LoVo (cell line): Measurements from ENCODE around the gene ABLIM1.
A peak's percentile ranks its signal among the peaks of the same experiment; 100 is the strongest.

Experiments used
- DNase-seq: peaks from one replicate; pipeline ENCODE4 v3.0.0-alpha.2; 2016; ENCODE audit warnings: low spot score

ABLIM1 gene

DNA sequence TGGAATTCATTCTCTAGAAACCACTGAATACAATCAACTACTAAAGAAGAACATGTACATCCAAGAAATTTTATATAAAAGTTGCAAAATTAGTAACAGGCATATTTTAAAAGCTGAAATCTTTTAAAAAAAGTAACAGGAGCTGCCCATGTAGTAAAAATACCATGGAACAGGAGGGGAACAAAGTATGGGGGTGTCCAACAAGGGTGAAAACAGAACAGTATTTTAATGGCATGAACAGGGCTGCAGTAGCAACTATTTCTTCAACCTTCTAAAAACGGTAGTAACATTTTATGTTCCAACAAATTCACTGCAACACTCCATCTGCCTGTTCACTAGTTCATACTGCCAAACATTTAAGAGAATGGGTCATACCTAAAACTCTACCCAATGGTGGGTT lies 77.0 kb downstream of the ABLIM1 start:
- DNase-seq = no peak

DNA sequence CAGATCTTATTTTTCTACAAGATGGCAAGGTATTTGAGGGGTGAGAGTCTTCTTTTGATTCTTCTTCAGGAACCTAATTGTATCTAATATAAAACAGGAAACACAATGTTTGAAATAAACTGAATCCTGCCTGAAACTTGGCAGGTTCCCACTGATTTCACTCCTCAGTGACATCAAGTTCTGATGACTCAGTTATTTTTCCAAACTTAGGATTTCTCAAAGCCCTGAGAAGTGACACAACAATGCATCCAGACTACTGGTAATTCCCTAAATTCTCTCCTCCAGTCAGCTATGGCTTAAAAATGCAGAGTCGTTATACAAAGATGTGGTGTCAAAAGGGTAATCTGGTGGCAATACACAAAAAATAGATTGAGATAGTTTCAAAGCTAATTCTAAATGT lies 80.9 kb downstream of the ABLIM1 start:
- DNase-seq = no peak

DNA sequence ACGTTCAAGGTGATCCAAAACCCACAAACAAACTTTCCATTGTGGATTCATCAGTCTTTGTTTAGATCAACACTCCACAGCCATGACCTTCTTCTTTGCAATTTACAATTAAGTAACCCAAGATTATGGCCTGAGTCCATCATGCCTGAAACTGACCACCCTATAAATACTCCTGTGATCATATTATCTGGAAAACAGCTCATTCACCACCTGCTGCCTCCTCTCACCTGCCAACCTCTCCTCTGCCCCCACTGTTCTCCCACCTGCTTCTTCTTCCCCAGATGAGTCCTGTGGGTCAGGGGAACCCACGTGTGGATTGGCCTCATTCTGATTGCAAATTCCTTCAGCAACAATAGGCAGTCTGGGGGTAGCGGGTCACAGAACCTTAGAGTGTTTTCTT lies 81.4 kb downstream of the ABLIM1 start:
- DNase-seq = no peak

DNA sequence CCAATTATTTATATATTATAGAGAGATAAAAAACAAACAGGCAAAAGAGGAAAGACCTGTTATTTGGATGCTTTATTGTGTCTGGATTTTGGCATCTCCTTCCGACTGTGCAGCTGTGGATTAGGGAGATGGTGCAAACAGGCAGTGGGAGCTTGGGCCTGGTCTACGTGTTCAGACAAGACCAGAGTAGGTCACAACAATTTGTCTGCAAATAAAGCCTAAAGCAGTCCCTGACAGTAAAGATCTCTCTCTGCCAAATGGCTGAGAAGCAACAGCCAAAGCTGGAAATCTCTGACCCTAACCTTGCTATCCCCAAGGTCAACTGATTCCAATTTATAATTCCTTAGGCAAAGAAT lies 82.0 kb downstream of the ABLIM1 start:
- no peak for DNase-seq

DNA sequence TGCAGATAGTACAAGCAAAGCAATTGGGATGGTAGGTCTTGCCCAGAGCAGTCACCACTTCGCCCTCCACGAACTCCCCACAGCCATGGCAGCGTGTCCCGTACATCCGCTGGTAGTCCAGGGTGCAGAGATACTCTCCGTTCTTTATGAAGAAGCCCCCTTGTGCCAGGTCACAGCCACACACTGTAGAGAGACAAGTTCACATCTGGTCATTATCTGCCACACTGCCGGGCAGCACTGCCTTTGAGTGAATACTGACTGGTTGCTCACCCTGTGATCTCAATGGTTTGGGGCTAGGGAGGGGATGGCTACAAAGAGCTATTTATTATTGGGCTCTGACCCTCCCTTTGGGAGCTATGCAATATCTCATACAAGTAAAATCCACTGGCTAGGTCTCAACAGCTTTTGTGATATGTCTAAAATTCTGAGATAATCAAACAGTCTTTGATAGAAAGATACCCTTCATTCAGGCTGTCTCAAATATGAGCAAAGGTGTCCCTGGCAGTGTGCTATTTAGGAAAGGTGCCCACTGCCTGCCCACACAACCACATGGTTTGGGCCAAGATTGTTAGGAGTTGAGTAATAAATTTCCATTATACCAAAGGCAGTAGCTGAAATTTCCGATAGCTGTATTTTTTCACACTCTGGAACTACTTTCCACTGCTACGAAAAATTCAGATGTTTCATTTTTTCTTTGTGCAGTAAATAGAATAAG lies 82.5 kb downstream of the ABLIM1 start:
- DNase-seq = no peak

DNA sequence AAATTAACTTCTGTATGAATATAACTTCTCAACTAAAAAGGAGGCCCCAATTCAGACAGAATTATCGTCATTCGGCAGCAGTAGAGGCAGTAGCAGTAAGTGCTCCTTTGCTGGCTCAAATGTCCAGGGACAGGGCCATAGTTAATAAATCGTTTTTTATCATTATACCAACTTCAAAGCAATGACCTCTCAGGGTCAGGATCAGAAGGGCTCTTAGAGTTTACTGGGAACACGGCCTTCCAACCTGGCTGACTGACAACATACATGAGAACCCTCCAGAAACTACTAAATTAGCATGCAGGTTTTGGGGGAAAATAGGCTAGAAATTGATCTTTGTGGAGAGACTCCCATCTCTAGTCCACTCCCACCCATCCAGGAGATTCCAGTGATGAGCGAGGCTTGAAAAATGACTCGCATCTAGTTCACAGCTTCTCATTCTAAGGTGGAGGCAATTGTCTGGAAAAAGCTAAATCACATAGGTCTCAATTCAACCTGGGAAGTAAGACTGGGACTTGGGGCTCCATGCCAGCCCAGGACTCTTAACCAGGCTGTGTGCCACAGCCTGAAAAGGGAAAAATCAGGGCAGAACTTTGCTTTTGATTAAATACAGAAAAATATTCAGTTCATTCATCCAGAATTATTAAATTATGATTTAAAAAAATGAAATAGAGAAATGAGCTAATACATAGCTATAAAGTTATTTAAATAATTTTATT lies 84.6 kb downstream of the ABLIM1 start:
- DNase-seq = no peak

DNA sequence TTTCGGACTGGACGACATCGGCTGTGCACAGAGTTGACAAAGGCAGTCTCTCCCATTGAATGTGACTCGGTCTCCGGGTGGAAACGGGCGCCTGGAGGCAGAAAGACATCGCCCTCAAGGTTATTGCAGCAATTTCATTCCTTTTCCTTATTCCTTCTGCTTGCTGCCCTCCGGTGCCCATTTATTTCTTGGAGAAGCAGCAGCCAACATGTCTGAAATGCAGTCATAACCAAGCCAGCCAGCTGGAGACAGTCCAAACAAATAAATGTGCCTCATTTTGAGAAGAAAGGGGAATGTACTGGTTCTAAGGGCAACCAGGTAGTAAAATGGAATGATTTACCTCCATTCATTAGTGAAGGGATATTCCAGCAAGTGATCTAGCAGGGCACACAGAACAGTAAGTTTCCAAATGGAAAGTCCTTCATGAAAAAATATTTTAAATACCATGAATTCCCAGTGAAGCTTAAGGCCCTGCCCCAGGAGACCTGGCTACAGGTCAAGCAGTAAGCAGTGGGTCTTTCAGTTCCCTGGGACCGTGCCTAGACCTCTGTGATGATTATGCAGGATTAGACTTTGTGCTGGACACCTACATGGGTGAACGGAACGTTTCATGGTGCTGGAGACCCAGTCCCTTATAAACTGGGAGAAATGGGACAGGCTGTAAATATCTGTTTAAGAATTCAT lies 86.6 kb downstream of the ABLIM1 start:
- DNase-seq = no peak

DNA sequence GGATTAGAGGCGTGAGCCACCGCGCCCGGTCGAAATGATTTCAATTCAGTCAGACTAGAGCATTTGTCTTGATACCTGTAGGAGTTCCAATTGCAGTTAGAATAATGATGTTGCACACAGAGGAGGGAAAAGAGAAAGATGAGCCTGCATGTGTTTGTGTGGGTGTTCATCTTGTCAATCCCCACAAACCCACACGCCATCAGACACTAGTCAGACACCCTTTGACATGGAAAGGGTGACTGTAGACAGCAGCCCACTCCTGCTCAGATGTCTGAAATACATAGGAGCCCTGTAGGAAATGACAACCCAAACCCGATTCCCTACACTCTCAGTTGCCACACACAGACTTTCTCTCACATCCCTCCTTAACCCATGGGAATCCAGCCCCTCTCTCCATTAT lies 92.0 kb downstream of the ABLIM1 start:
- DNase-seq = no peak

DNA sequence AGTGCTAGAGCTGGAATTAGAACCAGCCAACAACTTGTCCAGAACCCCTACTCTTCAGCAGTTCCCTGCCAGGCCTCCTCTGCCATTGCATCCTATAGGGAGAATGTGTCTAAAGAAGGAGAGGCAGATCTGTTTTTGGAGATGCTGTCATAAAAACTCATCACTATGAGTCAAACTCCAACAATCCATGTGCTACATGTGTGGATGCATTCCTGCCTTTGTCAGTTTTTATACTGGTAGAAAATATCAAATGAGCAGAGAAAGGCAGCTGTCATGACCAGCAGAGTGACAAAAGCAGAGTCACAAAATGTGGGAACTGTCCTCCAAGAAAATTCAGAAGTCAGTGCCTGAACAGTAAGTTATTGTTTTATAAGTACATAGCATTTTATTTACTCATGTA lies 93.0 kb downstream of the ABLIM1 start:
- DNase-seq = no peak

DNA sequence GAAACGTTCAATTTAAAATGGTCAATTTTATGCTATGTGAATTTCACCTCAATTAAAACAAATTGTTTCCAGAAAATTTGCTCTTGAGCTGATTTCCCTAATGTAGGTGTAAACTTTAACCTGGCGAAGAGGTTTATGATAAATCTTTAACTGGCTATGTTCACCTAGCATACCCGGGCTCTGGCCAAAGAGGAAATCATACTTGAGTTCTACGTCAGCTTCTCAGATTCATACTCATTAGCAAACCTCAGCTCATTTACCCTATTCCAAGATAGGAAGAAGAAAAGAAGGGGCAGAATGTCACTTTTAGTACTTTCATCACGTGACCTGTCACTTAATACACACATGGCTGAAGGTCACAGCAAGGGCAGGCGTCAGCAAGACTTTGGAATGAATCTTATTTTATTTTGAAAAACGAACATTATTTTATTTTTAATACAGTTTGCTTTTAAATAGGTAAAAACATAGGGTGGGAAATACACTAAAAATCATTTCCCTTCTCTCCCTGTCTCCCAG lies 97.0 kb downstream of the ABLIM1 start:
- DNase-seq = no peak

DNA sequence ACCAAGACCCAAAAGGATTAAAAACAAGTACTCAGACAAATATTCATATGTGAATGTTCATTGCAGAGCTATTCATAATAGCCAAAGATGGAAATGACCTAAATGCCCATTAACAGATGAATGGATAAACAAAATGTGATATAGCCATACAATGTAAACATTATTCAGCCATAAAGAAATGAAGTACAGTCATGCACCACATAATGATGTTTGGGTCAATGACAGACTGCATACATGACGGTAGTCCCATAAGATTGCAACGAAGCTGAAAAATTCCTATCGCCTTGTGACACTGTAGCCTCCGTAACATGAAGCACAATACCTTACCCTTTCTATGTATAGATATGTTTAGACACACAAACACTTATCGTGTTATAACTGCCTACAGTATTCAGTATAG lies 97.9 kb downstream of the ABLIM1 start:
- DNase-seq = no peak

DNA sequence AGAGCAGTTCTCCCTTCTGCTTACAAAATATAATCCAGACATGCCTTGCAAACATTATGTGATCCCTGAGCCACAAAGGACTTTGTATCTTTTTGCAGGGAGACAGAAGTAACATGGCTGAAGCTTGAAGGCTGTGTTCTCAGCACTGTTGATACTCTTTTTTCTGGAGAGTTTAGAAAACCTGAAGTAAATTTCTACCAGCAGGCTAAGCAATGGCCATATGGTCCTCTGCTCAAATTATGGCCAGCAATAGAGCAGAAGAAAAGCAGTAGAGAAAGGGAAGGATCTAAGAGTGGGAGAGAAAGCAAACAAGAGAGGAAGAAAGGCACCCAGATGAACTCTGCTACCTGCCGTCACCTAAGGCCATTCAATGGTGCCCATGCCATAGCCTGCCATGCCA lies 98.4 kb downstream of the ABLIM1 start:
- no peak for DNase-seq

DNA sequence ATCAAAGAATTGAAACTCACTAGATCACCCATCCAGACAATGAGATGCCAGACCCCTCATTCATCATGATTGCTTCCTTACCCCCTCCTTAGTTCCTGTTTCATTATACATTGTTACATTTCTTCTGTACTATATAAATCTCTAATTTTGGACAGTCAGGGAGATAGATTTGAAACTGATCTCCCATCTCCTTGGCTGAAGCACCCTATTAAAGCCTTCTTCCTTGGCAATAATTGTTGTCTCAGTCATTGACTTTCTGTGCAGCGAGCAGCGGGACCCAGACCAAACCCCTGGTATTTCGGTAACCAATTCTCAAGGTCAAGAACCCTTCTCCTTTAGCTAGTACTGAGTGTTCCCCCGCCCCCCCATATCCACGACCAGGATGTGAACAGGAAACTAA lies 100.2 kb downstream of the ABLIM1 start:
- no peak for DNase-seq

DNA sequence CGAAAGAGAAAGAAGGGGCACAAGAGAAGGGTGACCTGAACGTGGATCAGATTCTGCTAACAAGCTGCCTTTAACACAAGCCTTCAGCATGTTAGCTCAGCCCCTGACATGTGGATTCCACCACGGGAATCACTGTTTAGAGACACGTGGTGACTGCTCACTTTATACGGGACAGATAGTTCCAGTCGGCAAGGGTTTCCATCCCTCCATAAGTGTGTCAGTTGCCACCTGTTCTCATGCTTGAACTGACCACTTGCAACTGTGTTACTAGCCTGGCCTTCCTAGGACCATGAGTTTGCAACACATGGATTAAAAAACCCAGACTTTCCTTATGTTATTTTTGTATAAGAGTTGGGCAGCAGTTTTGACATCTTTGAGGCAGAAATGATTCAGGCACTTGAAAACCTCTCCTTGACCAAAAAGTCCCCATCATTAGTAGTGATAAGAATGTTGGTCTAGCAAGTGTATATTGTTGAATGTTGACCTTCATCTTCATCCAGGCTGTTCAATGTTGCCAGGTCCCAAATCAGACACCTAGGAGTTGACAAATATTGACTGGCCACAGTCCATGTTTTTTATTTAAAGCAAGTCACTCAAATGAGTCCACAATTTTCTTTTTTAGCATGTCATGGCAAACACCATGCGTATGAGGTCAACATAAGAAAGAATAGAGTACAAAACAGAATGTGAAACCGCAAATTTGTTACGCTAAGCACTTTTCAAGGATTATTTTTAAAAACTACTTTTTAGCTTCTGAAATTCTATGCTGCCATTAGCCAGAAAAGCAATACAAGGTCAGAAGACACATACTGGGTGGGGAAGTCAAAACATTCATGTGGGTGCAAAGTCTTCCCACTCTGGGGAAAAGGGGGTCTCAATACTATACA lies 101.6 kb downstream of the ABLIM1 start:
- DNase-seq = no peak

DNA sequence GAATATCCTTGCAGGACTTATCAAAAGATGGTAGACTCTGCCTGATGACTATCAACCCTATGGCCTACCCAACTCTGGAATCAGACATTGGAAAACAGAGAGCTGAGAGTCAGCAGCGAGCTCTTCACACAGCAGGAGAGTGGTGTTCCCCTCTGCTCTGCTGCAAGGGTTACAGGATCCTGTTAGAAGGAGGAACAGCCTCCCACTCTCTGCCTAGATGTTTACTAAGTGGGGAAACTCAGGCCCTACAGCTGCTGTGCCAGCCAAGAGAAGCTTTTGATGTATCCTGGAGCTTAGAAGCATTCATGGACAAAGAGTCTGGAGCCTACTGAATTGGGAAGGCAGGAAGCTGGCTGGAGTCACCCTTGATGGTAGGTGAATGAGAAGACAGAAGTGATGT lies 104.6 kb downstream of the ABLIM1 start:
- DNase-seq = no peak

DNA sequence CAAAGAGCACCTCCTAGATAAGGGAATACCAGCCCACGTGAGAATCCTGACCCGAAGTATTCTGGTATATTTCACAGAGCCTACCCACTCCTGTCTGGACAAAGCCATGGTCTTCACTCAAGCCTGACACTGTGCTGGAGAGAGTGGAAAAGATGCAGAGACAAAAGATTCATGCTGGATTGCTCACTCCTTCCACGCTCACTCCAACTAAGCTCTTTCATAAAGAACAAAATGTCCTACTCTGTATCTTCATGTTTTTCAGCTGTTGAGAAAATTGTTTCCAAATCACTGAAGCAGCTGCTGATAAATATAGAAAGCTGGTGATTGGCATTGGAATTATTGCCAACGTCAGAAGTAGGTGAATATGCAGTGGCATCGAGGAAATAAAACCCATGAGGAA lies 106.0 kb downstream of the ABLIM1 start:
- DNase-seq = no peak

DNA sequence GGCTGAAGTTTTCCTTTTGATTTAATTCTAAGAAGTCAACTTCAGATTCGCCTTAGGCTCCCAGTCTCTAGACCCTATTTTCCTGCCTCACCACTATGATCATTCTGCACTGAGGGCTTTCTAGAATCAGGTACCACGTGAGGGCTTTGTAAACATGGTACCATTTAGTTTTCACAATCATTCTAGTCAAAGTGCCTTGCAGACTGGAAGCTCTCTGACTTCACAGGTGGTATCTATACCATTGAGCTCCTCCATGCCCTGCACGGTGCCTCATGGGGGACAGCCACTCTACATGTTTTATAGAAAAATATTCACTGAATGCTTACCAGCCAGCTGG lies 106.5 kb downstream of the ABLIM1 start:
- DNase-seq = no peak

DNA sequence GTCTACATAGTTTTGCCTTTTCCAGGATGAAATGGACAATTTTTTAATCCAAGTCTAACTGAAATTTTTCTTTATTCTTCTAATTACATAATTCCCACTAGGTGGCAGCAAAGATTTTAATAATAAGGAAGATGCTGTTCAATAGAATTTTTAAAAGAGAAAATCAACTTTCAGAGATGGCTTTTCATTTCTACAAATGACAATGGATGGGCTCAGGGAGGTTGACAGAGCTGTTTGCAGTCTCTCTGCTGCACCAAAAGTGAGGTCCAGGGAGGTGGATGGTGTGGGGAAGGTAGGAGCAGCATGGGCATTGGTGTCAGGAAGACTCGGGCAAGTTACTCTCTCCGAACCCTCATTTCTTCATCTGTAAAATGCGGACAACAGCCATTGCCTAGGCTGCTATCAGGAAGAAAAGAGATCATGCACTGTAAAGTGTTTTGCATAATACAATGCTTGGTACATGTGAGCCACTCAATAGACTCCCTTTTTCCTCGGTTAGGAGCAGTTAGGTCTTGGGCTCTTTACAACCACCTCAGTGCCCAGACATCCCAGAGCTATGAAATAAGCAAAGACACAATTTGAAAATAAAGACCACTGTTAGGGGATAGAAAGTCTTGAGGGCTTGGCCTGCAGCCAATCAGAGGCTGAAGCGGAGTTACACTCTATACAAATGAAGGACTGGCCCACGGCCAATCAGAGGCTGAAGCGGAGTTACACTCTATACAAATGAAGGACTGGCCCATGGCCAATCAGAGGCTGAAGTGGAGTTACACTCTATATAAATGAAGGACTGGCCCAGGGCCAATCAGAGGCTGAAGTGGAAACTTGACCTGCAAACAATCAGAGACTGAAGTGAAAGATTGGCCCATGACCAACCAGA lies 107.1 kb downstream of the ABLIM1 start:
- peak; percentile 62 for DNase-seq

DNA sequence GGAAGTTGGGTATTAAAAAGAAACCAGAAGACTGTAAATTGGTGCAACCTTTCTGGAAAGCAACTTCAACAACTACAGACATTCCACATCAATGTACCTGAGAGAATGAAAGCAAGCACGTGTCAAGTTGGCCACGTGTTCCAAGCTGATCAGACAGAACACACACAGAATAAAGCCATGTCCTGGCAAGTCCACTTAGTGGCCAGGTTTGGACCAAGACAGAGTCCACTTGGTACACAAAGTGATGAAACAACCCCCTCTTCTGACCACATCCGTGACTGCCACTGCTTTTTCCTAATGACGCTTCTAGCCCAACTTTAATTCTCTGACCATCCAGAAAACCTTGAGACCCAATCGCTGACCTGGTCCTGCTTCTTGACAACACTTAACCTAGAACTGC lies 109.4 kb downstream of the ABLIM1 start:
- no peak for DNase-seq

DNA sequence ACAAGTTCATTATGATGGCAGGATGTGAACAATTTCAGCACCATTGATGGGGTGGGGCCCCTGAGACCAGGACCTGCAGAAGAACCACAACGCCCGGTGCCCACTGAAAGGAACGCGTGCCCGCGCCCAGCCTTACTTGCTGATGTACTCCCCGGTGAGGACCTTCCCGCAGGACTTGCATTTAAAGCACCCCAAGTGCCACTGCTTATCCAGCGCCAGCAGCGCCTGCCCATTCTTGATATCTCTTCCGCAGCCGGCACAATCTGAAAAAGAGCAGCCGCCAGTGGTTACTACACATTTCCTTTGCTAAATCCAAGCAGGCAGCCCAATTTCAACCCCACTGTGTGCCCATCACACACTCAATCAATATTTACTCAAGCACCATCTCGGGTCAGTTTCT lies 110.6 kb downstream of the ABLIM1 start:
- DNase-seq = no peak

DNA sequence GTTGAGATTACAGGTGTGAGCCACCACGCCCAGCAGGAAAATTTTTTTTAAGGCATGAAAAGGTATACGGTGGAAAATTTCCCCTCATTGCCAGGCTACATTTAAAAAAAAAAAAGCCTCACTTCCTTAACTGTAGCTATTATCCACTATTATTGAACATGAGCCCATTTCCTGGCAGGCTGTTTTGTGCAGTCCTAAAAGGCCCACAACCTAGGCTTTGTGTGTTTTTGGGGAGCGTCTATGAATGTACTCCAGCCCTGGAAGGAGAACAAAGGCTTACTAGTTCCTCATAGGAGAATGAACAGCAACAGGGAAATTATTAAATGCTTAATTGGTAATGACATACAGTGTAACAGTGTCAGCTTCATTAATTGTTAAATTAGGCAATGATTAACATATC lies 111.0 kb downstream of the ABLIM1 start:
- no peak for DNase-seq
